Sigmoid colon (tissue), 4 donors: ENCODE results near the gene LONP2.

Experiments
- CTCF ChIP-seq, 4 experiments: fragments of 450-650 bp in 3 of 4; fragments of 200-600 bp in 1 of 4; IDR thresholded peaks; one replicate each; pipeline ENCODE4 v1.5.1; 2016 to 2019; ENCODE audit warnings: antibody characterized with exemption in 4 of 4, mild to moderate bottlenecking in 3 of 4, moderate library complexity in 2 of 4
- POLR2A ChIP-seq, 2 donors: fragments of 450-650 bp; IDR thresholded peaks; one replicate each; pipeline ENCODE4 v1.6.1; 2016; ENCODE audit warnings: antibody characterized with exemption in 2 of 2, mild to moderate bottlenecking in 2 of 2, moderate library complexity in 2 of 2
- POLR2AphosphoS5 ChIP-seq, 4 donors: sonication (generic); formaldehyde crosslinking; IDR thresholded peaks; one replicate each; pipeline ENCODE4 v1.6.1; 2017; ENCODE audit warnings: antibody characterized with exemption in 4 of 4

- no peak for TF ChIP-seq CTCF (IDR thresholded peaks at IDR 0.05)
- TF ChIP-seq POLR2A (IDR thresholded peaks at IDR 0.05) = no peak
- TF ChIP-seq POLR2AphosphoS5 (IDR thresholded peaks at IDR 0.05) = no peak
Measured at GRCh38 chr16:48378276-48378675, 134.2 kb downstream of the LONP2 start.
